IPS DF 4.7 (cell line): ENCODE measurements around the gene AP2S1.
"Not testable (repeated sequence)": the region's sequence is repeated elsewhere in the genome, so short reads cannot be mapped to it uniquely, and the experiment has no call there.

Source experiments
- DNase-seq: peaks from one replicate; pipeline ENCODE4 v3.0.0-alpha.2; 2013; ENCODE audit warnings: low spot score; ENCODE audit errors: extremely low read depth

Gene AP2S1

DNA sequence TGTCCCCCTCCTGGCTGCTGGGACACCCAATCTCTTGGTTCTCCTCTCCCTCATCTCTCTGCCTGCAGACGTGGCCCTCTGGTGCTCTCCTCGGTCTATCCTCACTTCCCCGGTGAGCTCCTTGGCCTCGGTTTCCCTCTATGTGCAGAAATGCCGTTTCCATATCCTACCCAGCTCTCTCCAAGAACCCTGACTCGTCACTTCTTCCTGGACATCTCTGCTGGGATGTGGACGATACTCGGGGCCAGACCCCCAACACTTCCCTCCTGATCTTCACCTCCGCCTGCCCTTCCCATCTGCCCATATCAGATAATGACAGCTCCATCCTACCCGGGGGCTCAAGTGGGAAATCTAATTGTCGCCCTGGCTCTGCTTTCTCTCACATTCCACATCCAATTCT, 7.9 kb downstream of the AP2S1 start:
- DNase-seq, result no peak

DNA sequence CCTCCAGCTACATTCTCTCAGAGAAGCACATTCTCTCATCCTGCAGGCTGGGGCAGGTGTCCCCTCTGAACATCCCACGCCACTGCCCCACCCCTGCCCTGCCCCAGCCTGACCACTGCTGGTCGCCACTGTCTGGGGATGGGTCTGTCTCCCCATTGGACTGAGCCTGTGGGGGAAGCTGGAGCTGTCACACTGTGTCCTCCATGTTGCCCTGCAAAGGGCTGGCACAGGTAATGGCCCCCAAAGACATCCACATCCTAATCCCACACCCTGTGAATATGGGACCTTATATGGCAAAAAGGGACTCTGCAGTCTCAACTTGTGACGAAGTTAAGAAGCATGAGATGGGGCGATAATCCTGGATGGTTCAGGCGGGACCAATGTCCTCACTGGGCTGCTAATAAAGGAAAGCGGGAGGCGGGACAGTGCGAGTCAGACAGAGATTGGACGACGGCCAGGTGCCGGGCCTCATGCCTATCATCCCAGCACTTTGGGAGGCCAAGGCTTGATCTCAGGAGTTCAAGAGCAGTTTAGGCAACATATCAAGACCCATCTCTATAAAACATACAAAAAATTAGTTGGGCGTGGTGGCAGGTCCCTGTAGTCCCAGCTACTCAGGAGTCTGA, 9.1 kb downstream of the AP2S1 start:
- no peak for DNase-seq

DNA sequence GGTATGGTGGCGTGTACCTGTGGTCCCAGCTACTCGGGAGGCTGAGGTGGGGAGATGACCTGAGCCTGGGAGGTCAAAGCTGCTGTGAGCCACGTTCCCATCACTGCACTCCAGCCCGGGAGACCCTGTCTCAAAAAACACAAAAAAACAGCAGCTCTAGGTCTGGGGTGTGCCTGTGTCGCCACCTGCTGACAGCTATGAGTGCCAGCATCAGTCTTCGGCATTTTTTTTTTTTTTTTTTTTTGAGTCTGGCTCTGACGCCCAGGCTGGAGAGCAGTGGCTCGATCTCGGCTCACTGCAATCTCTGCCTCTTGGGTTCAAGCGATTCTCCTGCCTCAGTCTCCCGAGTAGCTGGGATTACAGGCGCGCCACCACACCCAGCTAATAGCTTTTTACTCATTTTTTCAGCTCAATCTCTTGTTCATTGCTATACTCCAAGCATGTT, 10.1 kb downstream of the AP2S1 start:
- DNase-seq, result no peak

- DNase-seq, result no peak
Measured at GRCh38 chr19:46839752-46840497, 10.7 kb downstream of the AP2S1 start.

GRCh38 chr19:46838160-46838559, 12.5 kb downstream of the AP2S1 start:
- no peak for DNase-seq

DNA sequence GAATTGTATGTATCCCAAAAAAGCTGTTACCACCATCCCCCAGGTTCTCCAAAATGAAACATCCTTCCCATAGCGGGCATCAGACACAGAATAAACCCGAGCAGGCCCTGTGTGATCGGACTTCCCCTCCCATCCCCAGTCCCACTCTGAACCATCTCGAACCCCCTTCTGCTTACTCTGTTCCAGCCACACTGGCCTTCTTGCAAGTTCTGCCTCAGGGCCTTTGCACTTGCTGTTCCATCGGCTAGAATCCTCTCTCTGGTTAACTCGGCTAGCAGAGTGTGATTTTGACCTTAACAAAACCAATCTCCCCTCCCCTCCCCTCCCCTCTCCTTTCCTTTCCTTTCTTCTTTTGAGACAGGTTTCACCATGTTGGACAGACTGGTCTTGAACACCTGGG, 15.7 kb downstream of the AP2S1 start:
- DNase-seq, result no peak

DNA sequence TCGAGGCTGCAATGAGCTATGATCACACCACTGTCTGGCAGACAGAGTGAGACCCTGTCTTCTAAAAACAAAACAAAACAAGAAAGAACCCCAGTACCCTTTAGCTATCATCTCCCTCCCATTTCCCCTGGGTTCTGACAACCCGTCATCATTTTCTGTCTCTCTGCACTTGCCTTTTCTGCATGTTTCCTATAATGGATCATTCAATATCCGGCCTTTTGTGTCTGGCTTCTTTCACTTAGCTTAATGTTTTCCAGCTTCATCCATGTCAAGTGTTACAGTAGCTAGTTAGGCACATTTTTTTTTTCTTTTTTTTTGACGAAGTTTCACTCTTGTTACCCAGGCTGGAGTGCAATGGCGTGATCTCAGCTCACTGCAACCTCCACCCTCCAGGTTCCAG, 16.5 kb downstream of the AP2S1 start:
- DNase-seq, result no peak

DNA sequence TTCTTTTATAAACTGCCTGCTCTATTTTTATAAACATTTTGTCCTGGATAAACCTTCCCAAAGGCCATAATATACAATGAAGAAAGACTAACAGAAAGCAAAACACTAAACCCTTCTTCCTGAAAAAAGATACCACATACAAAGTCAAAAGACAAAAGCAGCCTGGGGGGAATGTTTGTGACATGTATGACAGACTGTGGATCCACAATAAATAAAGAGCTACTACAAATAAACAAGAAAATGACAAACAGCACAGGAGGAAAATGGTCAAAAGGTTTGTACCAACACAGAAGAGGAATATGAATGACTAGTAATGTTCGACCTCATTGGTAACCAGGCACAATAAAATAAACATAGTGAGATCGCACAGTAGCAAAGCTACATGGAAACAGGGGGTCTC, 19.8 kb downstream of the AP2S1 start:
- DNase-seq, result no peak

GRCh38 chr19:46828484-46828883, 22.2 kb downstream of the AP2S1 start:
- no peak for DNase-seq

- DNase-seq, result no peak
Measured at GRCh38 chr19:46825731-46826055, 25.0 kb downstream of the AP2S1 start.

DNA sequence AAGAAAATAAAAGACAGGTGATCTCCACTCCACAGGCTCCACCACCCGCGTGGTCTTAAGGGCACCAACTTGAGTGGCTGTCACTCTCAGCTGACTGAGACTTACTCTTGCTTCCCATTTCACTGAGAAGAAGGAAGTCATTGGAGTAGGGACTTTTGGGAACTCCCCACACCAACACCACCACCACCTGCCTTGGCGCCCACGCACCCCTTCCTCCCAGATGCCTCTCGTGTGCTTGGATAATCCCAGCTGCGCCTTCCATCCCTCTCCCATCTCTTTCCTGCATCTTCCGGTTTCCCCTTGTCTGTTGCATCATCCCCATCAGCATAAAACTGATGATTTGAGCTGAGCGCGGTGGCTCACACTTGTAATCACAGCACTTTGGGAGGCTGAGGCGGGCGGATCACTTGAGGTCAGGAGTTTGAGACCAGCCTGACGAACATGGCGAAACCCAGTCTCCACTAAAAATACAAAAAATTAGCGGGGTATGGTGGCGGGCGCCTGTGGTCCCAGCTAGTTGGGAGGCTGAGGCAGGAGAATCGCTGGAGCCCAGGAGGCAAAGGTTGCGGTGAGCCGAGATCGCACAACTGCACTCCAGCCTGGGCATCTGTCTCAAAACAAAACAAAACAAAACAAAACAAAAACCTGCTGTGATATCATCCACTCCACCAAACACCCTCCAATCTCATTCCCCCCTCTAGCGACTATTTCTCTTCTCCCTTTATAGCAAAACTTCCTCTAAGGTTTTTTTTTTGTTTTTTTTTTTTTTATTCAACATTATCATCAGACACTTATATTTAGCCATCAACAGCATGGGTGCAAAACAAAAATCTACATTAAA, 25.5 kb downstream of the AP2S1 start:
- DNase-seq, result no peak

- no peak for DNase-seq
Measured at GRCh38 chr19:46823049-46823448, 27.6 kb downstream of the AP2S1 start.

- DNase-seq, result not testable (repeated sequence)
Measured at GRCh38 chr19:46822410-46822787, 28.2 kb downstream of the AP2S1 start.

DNA sequence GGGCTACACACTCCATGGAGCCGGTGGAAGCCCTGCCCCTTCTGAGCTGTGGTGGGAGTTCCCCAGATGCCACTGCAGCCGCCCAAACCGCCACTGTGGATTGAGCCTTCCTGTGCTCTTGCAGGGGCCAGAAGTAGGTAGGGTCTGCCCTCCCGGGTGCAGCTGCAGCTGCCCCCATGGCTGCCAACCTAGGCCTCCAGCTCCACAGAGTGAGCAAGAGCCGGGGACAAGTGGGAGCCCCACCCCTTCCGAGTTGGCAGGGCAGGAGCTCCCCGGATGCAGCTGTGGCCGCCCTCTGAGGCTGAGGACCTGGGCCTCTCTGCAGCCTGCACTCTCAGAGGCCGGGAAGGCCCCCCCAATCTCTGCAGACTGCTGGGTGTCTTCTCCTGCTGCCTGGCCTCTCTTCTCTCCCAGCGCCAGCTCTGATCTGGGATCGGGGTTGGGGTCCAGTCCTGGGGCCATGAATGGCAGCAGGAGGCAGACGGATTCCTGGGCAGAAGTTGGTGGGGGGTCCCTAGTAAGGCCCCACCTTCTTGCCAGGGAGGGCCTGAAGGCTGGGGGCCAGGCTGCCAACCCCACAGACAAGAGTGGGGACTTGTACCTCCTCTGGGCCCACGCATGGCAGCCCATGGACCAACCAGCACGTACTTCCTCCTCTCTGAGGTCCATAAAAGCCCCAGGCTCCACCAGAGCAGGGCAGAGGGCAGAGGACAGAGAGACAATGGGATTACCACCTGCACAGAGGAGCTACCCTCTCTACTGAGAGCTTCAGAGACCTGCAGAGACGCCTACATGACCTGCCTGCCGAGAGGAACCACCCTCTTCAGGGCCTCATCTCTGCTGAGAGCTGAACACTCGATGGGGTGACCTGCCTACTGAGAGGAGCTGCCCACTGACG, 28.9 kb downstream of the AP2S1 start:
- DNase-seq, result no peak

DNA sequence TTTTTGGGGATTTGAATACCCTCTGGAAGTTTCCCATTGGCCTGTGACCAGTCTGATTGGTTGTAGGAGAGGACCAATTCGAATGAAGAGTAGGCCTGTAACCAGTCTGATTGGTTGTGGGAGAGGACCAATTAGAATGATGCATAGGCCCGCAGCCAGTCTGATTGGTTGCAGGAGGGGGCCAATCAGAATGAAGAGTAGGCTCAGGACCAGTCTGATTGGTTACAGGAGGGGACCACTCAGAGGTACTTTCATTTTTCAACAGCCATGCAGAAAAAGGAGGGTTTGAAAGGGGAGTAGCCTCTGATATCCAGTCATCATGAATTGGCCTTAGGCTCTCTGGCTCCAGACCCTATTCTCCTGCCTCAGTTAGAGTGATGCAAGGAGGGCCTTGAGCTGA, 31.8 kb downstream of the AP2S1 start:
- no peak for DNase-seq

- no peak for DNase-seq
Measured at GRCh38 chr19:46815833-46816627, 34.6 kb downstream of the AP2S1 start.

DNA sequence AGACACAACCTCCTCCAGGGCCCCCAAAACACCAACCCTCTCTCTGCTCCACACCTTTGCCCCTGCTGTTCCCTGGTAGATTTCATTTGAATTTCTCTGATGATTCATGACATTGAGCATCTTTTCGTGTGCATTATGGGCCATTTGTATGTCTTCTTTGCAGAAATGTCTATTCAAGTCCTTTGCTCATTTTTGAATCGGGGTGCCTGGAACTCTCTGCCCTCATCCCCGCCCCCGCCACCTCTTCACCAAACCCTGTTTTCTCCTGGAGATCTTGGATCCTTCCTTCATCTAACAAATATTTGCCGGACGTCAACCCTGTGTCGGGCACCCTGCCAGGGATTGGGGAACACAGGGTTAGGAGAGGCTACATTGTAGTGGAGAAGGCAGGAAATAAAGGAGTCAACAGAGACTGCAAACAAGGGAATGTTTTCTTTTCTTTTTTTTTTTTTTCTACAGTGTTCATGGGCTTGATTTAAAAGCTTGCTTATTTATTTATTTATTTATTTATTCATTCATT, 36.7 kb downstream of the AP2S1 start:
- no peak for DNase-seq

DNA sequence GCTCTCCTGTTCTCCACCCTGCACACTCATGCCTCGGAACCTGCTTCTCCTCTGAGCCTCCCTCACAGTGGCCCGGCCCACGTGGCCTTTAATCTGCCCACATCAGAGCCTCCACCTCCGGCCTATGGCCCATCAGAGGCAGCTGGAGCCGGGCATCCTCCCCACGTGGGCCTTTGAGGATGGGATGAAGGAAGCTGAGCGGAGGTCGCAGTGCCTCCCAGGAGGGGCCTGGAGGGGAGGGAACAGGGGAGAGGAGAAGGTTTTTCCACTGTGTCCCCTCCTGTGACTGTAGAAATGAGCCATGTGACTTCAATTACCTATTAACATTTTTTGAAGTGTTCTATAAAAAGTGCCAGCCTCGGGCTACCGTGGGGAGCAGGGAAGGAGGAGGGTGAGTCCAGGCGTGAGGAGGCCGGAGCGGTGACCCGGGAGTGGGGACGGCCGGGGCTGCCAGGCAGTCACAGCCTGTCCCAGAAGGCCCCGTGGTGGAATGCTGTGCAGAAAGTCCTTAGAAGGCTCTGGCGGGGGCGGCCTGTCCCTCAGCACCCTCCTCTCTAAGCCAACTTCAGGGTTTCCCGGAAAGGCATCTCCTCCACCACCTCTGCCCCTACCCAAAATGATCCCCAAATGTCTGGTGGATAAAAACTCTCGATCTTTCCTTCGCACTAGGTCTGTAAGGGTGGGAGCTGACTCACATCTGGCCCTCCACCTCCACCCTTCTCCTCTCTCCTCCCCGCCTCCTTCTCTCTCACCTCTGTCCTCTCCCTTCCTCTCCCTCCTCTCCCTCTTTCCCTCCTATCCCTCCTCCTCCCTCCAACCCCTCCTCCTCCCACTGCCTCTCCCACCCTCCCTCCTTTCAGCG, 37.4 kb downstream of the AP2S1 start:
- no peak for DNase-seq

DNA sequence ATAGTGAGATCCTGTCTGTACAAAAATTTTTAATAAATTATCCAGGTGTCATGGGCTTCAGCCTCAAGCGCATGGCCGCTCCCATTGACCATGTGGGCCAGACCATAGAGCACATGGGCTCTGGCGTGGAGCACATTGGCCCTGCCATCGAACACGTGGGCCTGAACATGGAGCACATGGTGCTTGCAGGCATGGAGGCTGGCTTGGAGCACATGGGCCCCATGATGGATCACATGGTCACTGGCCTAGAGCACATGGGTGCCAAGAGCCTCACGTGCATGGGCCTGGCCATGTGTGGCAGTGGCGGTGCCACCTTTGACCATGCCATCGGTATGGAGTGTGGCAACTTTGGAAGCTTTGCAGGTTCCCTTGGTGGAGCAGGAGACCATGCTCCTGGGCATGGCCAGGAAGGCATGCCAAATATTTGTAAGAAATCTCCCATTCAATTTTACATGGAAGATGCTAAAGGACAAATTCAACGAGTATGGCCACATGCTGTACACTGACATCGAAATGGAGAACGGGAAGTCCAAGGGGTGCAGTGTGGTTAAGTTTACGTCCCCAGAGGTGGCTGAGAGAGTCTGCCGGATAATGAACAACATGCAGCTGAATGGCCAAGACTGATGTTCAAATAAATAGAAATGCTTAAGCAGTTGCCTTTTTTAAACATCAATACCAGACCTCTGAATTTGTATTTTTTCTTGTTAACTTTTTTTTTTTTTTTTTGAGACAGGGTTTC, 40.9 kb downstream of the AP2S1 start:
- DNase-seq, result no peak
